ENCODE data around the gene DSCAML1.
"Not testable (repeated sequence)": the region's sequence is repeated elsewhere in the genome, so short reads cannot be mapped to it uniquely, and the experiment has no call there.

DSCAML1 gene

GRCh38 chr11:117459979-117460300, 337.1 kb downstream of the DSCAML1 start:
- in situ Hi-C loops (cut with MboI; ENCODE audit: low sequenced_read_pairs) = no loop called here

GRCh38 chr11:117459123-117459978, 337.7 kb downstream of the DSCAML1 start:
- in situ Hi-C loops (cut with MboI; ENCODE audit: low sequenced_read_pairs) = no loop called here

- in situ Hi-C loops (cut with MboI; ENCODE audit: low sequenced_read_pairs) = no loop called here
Measured at GRCh38 chr11:117458275-117459122, 338.5 kb downstream of the DSCAML1 start.

- in situ Hi-C loops (cut with MboI; ENCODE audit: low sequenced_read_pairs) = no loop called here
Measured at GRCh38 chr11:117457835-117458234, 339.2 kb downstream of the DSCAML1 start.

- in situ Hi-C loops (cut with MboI; ENCODE audit: low sequenced_read_pairs) = no loop called here
Measured at GRCh38 chr11:117457031-117457785, 339.8 kb downstream of the DSCAML1 start.

GRCh38 chr11:117456721-117457029, 340.3 kb downstream of the DSCAML1 start:
- in situ Hi-C loops (cut with MboI; ENCODE audit: low sequenced_read_pairs) = not testable (repeated sequence)

- in situ Hi-C loops (cut with MboI; ENCODE audit: low sequenced_read_pairs) = no loop called here
Measured at GRCh38 chr11:117456027-117456720, 340.8 kb downstream of the DSCAML1 start.

- in situ Hi-C loops (cut with MboI; ENCODE audit: low sequenced_read_pairs) = no loop called here
Measured at GRCh38 chr11:117454564-117454917, 342.5 kb downstream of the DSCAML1 start.

GRCh38 chr11:117453886-117454563, 343.0 kb downstream of the DSCAML1 start:
- in situ Hi-C loops (cut with MboI; ENCODE audit: low sequenced_read_pairs) = no loop called here

GRCh38 chr11:117449111-117449693, 347.8 kb downstream of the DSCAML1 start:
- in situ Hi-C loops (cut with MboI; ENCODE audit: low sequenced_read_pairs) = loop anchor here (25.0 kb wide), 1 partner anchor 338 kb away; the partner anchor contains the start of gene DSCAML1

- in situ Hi-C loops (cut with MboI; ENCODE audit: low sequenced_read_pairs) = loop anchor here (25.0 kb wide), 1 partner anchor 342 kb away; the partner anchor contains the start of gene DSCAML1
Measured at GRCh38 chr11:117444711-117445658, 352.0 kb downstream of the DSCAML1 start.

GRCh38 chr11:117444256-117444655, 352.8 kb downstream of the DSCAML1 start:
- in situ Hi-C loops (cut with MboI; ENCODE audit: low sequenced_read_pairs) = loop anchor here (25.0 kb wide), 1 partner anchor 343 kb away; the partner anchor contains the start of gene DSCAML1

GRCh38 chr11:117443266-117444186, 353.5 kb downstream of the DSCAML1 start:
- in situ Hi-C loops (cut with MboI; ENCODE audit: low sequenced_read_pairs) = loop anchor here (25.0 kb wide), 1 partner anchor 344 kb away; the partner anchor contains the start of gene DSCAML1

- in situ Hi-C loops (cut with MboI; ENCODE audit: low sequenced_read_pairs) = loop anchor here (25.0 kb wide), 1 partner anchor 344 kb away; the partner anchor contains the start of gene DSCAML1
Measured at GRCh38 chr11:117442869-117443239, 354.2 kb downstream of the DSCAML1 start.

GRCh38 chr11:117442049-117442868, 354.8 kb downstream of the DSCAML1 start:
- in situ Hi-C loops (cut with MboI; ENCODE audit: low sequenced_read_pairs) = loop anchor here (25.0 kb wide), 1 partner anchor 345 kb away; the partner anchor contains the start of gene DSCAML1

Measured in HL-60/S4 treated with phorbol 12-myristate 13-acetate at 8.2 ng/mL for 4 days and 3 days (cell line).